HPDE6-E6E7 (cell line): ENCODE results near the gene NOLC1.

Source experiments
- DNase-seq: peaks from one replicate; pipeline ENCODE4 v3.0.0; 2011; ENCODE audit warnings: missing footprints; ENCODE audit errors: extremely low spot score

The NOLC1 gene

GRCh38 chr10:102121739-102122372 lies 30.3 kb upstream of the NOLC1 start:
- no peak for DNase-seq

GRCh38 chr10:102122450-102122849 lies 29.7 kb upstream of the NOLC1 start:
- DNase-seq = no peak

- DNase-seq = no peak
These were observed 29.0 kb upstream of the NOLC1 start for GRCh38 chr10:102123223-102123622.

GRCh38 chr10:102131286-102132170 lies 20.7 kb upstream of the NOLC1 start:
- DNase-seq = no peak

- no peak for DNase-seq
These were observed 20.0 kb upstream of the NOLC1 start for GRCh38 chr10:102132193-102132562.

GRCh38 chr10:102132563-102133372 lies 19.4 kb upstream of the NOLC1 start, which contains the start of gene PPRC1:
PPRC1 (plus strand) TSS chr10:102133040; CDS start chr10:102133069, 29 bp downstream.
- DNase-seq = peak; percentile 96

GRCh38 chr10:102133373-102134195 lies 18.6 kb upstream of the NOLC1 start:
- peak; percentile 85 for DNase-seq

- DNase-seq = no peak
These were observed 17.8 kb upstream of the NOLC1 start for GRCh38 chr10:102134416-102134815.

GRCh38 chr10:102135956-102136526 lies 16.1 kb upstream of the NOLC1 start:
- DNase-seq = no peak

GRCh38 chr10:102139281-102140110 lies 12.7 kb upstream of the NOLC1 start:
- no peak for DNase-seq

- no peak for DNase-seq
These were observed 12.0 kb upstream of the NOLC1 start for GRCh38 chr10:102140218-102140617.

- no peak for DNase-seq
These were observed 11.2 kb upstream of the NOLC1 start for GRCh38 chr10:102140913-102141540.

- no peak for DNase-seq
These were observed 10.5 kb upstream of the NOLC1 start for GRCh38 chr10:102141583-102142107.

- DNase-seq = no peak
These were observed 5.2 kb upstream of the NOLC1 start for GRCh38 chr10:102146971-102147428.

- no peak for DNase-seq
These were observed 4.6 kb upstream of the NOLC1 start for GRCh38 chr10:102147561-102147960.

GRCh38 chr10:102148275-102148674 lies 3.9 kb upstream of the NOLC1 start:
- no peak for DNase-seq

GRCh38 chr10:102150970-102151773 lies 1.0 kb upstream of the NOLC1 start:
- peak; percentile 74 for DNase-seq

GRCh38 chr10:102152545-102152890 lies 329 bp downstream of the NOLC1 start:
- DNase-seq = no peak
